GM23338 (cell line): ENCODE data around the gene TFDP1. TPM values are rescaled to one million over a fixed set of nuclear protein-coding genes. Genes with fewer than 3 reads are reported as not detected.
"Not testable (repeated sequence)": the region's sequence is repeated elsewhere in the genome, so short reads cannot be mapped to it uniquely, and the experiment has no call there.

Experiments
- ATAC-seq: fragments of 200-7000 bp; cut with Tn5 transposase; 3 replicates; pipeline ENCODE4 v1.9.1; 2020
- DNase-seq: peaks from one replicate; pipeline ENCODE4 v3.0.0-alpha.2; 2015; ENCODE audit warnings: low spot score
- H2AFZ ChIP-seq: fragments of 200-600 bp; sonication (generic); 2 replicates; pipeline ENCODE4 v1.8.0; 2016; ENCODE audit warnings: antibody characterized with exemption, mild to moderate bottlenecking, moderate library complexity
- H3F3A ChIP-seq: fragments of 200-600 bp; sonication (generic); replicated peaks from 2 replicates; pipeline ENCODE4 v1.8.0; 2017; ENCODE audit warnings: antibody characterized with exemption, mixed run types, low read depth
- H3K27ac ChIP-seq: fragments of 200-600 bp; sonication (generic); 2 replicates; pipeline ENCODE4 v1.6.1; 2016; ENCODE audit warnings: low read depth
- H3K27me3 ChIP-seq: fragments of 200-600 bp; sonication (generic); 2 replicates; pipeline ENCODE4 v1.8.0; 2016; ENCODE audit warnings: mild to moderate bottlenecking, mixed run types, moderate library complexity; ENCODE audit not compliant: insufficient read depth
- H3K36me3 ChIP-seq: fragments of 200-600 bp; sonication (generic); 2 replicates; pipeline ENCODE4 v1.8.0; 2016; ENCODE audit warnings: mild to moderate bottlenecking; ENCODE audit not compliant: insufficient read depth
- H3K4me1 ChIP-seq: fragments of 200-600 bp; sonication (generic); 2 replicates; pipeline ENCODE4 v1.8.0; 2016; ENCODE audit warnings: mild to moderate bottlenecking, moderate library complexity; ENCODE audit not compliant: insufficient read depth
- H3K4me2 ChIP-seq: fragments of 200-600 bp; sonication (generic); 2 replicates; pipeline ENCODE4 v1.7.1; 2017; ENCODE audit warnings: mixed run types
- H3K4me3 ChIP-seq: fragments of 200-600 bp; sonication (generic); 2 replicates; pipeline ENCODE4 v1.6.1; 2016; ENCODE audit warnings: mixed run types
- H3K79me2 ChIP-seq: fragments of 200-600 bp; sonication (generic); replicated peaks from 2 replicates; pipeline ENCODE4 v1.8.0; 2017; ENCODE audit warnings: mild to moderate bottlenecking; ENCODE audit not compliant: insufficient read depth
- H3K9me2 ChIP-seq: fragments of 200-600 bp; sonication (generic); 2 replicates; pipeline ENCODE4 v1.8.0; 2017; ENCODE audit not compliant: insufficient read depth
- H4K20me1 ChIP-seq: fragments of 200-600 bp; sonication (generic); replicated peaks from 2 replicates; pipeline ENCODE4 v1.8.0; 2017; ENCODE audit warnings: mild to moderate bottlenecking; ENCODE audit not compliant: insufficient read depth
- H3K27ac Mint-ChIP-seq: 2 replicates; pipeline ENCODE4 v1.8.0; 2020; ENCODE audit warnings: inconsistent platforms, mild to moderate bottlenecking, moderate library complexity, mixed read lengths
- H3K27me3 Mint-ChIP-seq: 3 replicates; pipeline ENCODE4 v1.8.0; 2022; ENCODE audit warnings: low read depth, mild to moderate bottlenecking, moderate library complexity, mixed read lengths, inconsistent platforms; ENCODE audit not compliant: insufficient read depth, poor library complexity
- H3K36me3 Mint-ChIP-seq: 3 replicates; pipeline ENCODE4 v1.8.0; 2021; ENCODE audit warnings: low read depth, mild to moderate bottlenecking, inconsistent platforms, moderate library complexity, mixed read lengths
- H3K4me1 Mint-ChIP-seq: 3 replicates; pipeline ENCODE4 v1.8.0; 2020; ENCODE audit warnings: mild to moderate bottlenecking, inconsistent platforms, mixed read lengths
- H3K4me3 Mint-ChIP-seq: 3 replicates; pipeline ENCODE4 v1.8.0; 2021; ENCODE audit warnings: moderate library complexity, mild to moderate bottlenecking, inconsistent platforms, mixed read lengths
- H3K9me3 Mint-ChIP-seq: 3 replicates; pipeline ENCODE4 v1.8.0; 2020; ENCODE audit warnings: moderate library complexity, mild to moderate bottlenecking, inconsistent platforms, mixed read lengths
- CREB1 ChIP-seq: fragments of 250-450 bp; sonication (Bioruptor Pico); IDR thresholded peaks from 2 replicates; pipeline ENCODE4 v1.5.0; 2020; ENCODE audit warnings: low read depth, mild to moderate bottlenecking, moderate library complexity
- EZH2 ChIP-seq: fragments of 200-600 bp; sonication (generic); IDR thresholded peaks from one replicate; pipeline ENCODE4 v1.8.0; 2017; ENCODE audit warnings: antibody characterized with exemption, mild to moderate bottlenecking, low read depth; ENCODE audit not compliant: unreplicated experiment
- EZH2phosphoT487 ChIP-seq: fragments of 200-600 bp; sonication (generic); IDR thresholded peaks from one replicate; pipeline ENCODE4 v1.8.1; 2018; ENCODE audit warnings: antibody characterized with exemption; ENCODE audit not compliant: unreplicated experiment
- JUNB ChIP-seq: IDR thresholded peaks from one replicate; pipeline ENCODE4 v1.6.1; 2016; ENCODE audit warnings: antibody characterized with exemption; ENCODE audit not compliant: unreplicated experiment
- NANOG ChIP-seq: IDR thresholded peaks from 2 replicates; pipeline ENCODE4 v1.6.1; 2016; ENCODE audit warnings: antibody characterized with exemption, borderline replicate concordance
- POLR2AphosphoS5 ChIP-seq: IDR thresholded peaks from 2 replicates; pipeline ENCODE4 v1.6.1; 2016; ENCODE audit warnings: antibody characterized with exemption, low read depth
- STAT1 ChIP-seq: IDR thresholded peaks from one replicate; pipeline ENCODE4 v1.6.1; 2016; ENCODE audit warnings: antibody characterized with exemption; ENCODE audit not compliant: unreplicated experiment
- ZNF114 ChIP-seq: fragments of 250-450 bp; sonication (Bioruptor Pico); IDR thresholded peaks from 2 replicates; pipeline ENCODE4 v1.5.0; 2020; ENCODE audit warnings: mild to moderate bottlenecking, moderate library complexity
- ZNF331 ChIP-seq: fragments of 250-450 bp; sonication (Bioruptor Pico); IDR thresholded peaks from 2 replicates; pipeline ENCODE4 v1.5.0; 2020; ENCODE audit warnings: low read depth, mild to moderate bottlenecking, moderate library complexity
- polyA plus RNA-seq: library from polyadenylated mRNA; unstranded; fragments of >200 nt; fragmentation: Nextera tagmentation; extraction: Ambion mirVana; gene quantifications from 2 replicates; pipeline ENCODE4 v1.2.1, GENCODE V29; 2016
- total RNA-seq: library from RNA; depleted of rRNA; stranded (reverse); fragments of >200 nt; shearing (Covaris generic); gene quantifications from 2 replicates; pipeline ENCODE4 v1.2.3, GENCODE V29; 2014
- TF ChIP-seq, protein P1 (sequence below): IDR thresholded peaks from one replicate; pipeline ENCODE4 v1.6.1; 2018; ENCODE audit warnings: antibody characterized with exemption; ENCODE audit not compliant: unreplicated experiment
- TF ChIP-seq, protein P2 (sequence below): fragments of 250-450 bp; sonication (Bioruptor Pico); IDR thresholded peaks from 2 replicates; pipeline ENCODE4 v1.5.0; 2020; ENCODE audit warnings: mild to moderate bottlenecking, moderate library complexity
- TF ChIP-seq, protein P3 (sequence below): IDR thresholded peaks from 2 replicates; pipeline ENCODE4 v1.6.1; 2016; ENCODE audit warnings: antibody characterized with exemption

TFDP1 gene
- total and polyA plus RNA-seq, 2 experiments from 2014 or later, result 42.9 to 80.0 TPM

DNA sequence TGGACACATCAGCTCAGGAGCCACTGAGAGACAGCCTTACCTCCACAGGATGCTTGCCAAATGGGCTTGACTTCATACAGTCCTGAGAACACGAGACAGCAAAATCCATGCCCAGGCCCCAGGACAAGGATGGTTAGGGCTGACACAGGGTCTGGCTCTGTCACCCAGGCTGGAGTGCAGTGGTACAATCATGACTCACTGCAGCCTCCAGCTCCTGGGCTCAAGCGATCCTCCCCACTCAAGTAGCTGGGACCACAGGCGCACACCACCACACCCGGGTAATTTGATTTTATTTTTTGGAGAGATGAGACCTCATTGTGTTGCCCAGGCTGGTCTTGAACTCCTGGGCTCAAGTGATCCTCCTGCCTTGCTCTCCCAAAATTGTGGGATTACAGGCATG is 21.0 kb upstream of the TFDP1 start:
- not testable (repeated sequence) for H3K9me3 Mint-ChIP-seq, H3K79me2 ChIP-seq, H3K4me2 ChIP-seq, H3K27ac ChIP-seq, DNase-seq, H3K36me3 Mint-ChIP-seq, ATAC-seq, H3K36me3 ChIP-seq, H3K4me1 ChIP-seq, H3K4me3 ChIP-seq, H3K9me2 ChIP-seq, H3K4me1 Mint-ChIP-seq, H3K27ac Mint-ChIP-seq, H3K27me3 ChIP-seq, H4K20me1 ChIP-seq, H3K4me3 Mint-ChIP-seq, H3F3A ChIP-seq, H2AFZ ChIP-seq, H3K27me3 Mint-ChIP-seq

DNA sequence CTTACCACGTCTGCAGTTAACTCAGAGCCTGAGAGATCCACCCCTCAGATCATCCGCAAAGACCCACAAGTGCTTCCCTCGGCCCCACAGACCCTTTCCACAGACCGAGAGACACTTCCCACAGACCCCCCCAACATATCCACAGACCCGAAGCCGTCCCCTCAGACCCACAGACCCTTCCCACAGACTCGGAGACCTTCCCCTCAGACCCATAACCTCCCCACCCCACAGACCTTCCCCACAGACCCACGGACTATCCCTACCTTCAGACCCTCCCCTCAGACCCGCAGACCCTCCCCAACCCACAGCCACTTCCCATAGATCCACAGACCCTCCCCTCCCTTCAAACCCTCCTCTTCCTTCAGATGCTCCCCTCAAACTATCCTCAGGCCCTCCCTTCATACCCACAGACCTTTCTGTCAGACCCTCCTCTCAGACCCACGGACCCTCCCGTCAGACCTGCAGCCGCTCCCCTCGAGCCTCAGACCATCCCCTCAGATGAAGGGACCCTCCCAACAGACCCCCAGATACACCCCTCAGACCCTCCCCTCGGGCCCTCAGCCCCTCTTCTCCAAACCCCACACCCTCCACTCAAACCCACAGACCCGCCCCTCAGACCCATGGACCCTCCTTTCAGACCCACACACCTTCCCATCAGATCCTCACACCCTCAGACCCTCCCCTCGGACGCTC is 20.1 kb upstream of the TFDP1 start:
- no peak for DNase-seq
- TF ChIP-seq CREB1 (no peak), STAT1 (no peak), EZH2phosphoT487 (no peak), ZNF331 (CRISPR knock-in tag) (no peak), EZH2 (no peak), ZNF114 (no peak), NANOG (no peak), JUNB (no peak), POLR2AphosphoS5 (no peak)
- TF ChIP-seq, protein P1, sequence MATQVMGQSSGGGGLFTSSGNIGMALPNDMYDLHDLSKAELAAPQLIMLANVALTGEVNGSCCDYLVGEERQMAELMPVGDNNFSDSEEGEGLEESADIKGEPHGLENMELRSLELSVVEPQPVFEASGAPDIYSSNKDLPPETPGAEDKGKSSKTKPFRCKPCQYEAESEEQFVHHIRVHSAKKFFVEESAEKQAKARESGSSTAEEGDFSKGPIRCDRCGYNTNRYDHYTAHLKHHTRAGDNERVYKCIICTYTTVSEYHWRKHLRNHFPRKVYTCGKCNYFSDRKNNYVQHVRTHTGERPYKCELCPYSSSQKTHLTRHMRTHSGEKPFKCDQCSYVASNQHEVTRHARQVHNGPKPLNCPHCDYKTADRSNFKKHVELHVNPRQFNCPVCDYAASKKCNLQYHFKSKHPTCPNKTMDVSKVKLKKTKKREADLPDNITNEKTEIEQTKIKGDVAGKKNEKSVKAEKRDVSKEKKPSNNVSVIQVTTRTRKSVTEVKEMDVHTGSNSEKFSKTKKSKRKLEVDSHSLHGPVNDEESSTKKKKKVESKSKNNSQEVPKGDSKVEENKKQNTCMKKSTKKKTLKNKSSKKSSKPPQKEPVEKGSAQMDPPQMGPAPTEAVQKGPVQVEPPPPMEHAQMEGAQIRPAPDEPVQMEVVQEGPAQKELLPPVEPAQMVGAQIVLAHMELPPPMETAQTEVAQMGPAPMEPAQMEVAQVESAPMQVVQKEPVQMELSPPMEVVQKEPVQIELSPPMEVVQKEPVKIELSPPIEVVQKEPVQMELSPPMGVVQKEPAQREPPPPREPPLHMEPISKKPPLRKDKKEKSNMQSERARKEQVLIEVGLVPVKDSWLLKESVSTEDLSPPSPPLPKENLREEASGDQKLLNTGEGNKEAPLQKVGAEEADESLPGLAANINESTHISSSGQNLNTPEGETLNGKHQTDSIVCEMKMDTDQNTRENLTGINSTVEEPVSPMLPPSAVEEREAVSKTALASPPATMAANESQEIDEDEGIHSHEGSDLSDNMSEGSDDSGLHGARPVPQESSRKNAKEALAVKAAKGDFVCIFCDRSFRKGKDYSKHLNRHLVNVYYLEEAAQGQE, result no peak
- TF ChIP-seq, protein P2, sequence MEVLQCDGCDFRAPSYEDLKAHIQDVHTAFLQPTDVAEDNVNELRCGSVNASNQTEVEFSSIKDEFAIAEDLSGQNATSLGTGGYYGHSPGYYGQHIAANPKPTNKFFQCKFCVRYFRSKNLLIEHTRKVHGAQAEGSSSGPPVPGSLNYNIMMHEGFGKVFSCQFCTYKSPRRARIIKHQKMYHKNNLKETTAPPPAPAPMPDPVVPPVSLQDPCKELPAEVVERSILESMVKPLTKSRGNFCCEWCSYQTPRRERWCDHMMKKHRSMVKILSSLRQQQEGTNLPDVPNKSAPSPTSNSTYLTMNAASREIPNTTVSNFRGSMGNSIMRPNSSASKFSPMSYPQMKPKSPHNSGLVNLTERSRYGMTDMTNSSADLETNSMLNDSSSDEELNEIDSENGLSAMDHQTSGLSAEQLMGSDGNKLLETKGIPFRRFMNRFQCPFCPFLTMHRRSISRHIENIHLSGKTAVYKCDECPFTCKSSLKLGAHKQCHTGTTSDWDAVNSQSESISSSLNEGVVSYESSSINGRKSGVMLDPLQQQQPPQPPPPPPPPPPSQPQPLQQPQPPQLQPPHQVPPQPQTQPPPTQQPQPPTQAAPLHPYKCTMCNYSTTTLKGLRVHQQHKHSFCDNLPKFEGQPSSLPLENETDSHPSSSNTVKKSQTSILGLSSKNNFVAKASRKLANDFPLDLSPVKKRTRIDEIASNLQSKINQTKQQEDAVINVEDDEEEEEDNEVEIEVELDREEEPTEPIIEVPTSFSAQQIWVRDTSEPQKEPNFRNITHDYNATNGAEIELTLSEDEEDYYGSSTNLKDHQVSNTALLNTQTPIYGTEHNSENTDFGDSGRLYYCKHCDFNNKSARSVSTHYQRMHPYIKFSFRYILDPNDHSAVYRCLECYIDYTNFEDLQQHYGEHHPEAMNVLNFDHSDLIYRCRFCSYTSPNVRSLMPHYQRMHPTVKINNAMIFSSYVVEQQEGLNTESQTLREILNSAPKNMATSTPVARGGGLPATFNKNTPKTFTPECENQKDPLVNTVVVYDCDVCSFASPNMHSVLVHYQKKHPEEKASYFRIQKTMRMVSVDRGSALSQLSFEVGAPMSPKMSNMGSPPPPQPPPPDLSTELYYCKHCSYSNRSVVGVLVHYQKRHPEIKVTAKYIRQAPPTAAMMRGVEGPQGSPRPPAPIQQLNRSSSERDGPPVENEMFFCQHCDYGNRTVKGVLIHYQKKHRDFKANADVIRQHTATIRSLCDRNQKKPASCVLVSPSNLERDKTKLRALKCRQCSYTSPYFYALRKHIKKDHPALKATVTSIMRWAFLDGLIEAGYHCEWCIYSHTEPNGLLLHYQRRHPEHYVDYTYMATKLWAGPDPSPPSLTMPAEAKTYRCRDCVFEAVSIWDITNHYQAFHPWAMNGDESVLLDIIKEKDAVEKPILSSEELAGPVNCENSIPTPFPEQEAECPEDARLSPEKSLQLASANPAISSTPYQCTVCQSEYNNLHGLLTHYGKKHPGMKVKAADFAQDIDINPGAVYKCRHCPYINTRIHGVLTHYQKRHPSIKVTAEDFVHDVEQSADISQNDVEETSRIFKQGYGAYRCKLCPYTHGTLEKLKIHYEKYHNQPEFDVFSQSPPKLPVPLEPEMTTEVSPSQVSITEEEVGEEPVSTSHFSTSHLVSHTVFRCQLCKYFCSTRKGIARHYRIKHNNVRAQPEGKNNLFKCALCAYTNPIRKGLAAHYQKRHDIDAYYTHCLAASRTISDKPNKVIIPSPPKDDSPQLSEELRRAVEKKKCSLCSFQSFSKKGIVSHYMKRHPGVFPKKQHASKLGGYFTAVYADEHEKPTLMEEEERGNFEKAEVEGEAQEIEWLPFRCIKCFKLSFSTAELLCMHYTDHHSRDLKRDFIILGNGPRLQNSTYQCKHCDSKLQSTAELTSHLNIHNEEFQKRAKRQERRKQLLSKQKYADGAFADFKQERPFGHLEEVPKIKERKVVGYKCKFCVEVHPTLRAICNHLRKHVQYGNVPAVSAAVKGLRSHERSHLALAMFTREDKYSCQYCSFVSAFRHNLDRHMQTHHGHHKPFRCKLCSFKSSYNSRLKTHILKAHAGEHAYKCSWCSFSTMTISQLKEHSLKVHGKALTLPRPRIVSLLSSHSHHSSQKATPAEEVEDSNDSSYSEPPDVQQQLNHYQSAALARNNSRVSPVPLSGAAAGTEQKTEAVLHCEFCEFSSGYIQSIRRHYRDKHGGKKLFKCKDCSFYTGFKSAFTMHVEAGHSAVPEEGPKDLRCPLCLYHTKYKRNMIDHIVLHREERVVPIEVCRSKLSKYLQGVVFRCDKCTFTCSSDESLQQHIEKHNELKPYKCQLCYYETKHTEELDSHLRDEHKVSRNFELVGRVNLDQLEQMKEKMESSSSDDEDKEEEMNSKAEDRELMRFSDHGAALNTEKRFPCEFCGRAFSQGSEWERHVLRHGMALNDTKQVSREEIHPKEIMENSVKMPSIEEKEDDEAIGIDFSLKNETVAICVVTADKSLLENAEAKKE (CRISPR knock-in tag), result no peak
- TF ChIP-seq, protein P3, sequence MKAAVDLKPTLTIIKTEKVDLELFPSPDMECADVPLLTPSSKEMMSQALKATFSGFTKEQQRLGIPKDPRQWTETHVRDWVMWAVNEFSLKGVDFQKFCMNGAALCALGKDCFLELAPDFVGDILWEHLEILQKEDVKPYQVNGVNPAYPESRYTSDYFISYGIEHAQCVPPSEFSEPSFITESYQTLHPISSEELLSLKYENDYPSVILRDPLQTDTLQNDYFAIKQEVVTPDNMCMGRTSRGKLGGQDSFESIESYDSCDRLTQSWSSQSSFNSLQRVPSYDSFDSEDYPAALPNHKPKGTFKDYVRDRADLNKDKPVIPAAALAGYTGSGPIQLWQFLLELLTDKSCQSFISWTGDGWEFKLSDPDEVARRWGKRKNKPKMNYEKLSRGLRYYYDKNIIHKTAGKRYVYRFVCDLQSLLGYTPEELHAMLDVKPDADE, result no peak

More for the DNA sequence above, 20.1 kb upstream of the TFDP1 start:
- no peak overlapping the region for H3K4me2 ChIP-seq
- Mint-ChIP-seq H3K27ac (no peak overlapping the region), H3K9me3 (no peaks in the 10 kb centered on the region), H3K27me3 (peaks cover 2% of the 10 kb centered on the region), H3K4me3 (no peak overlapping the region), H3K4me1 (peaks cover 8% of the 10 kb centered on the region; the same call in 2 of the 3 replicates), H3K36me3 (no peaks in the 10 kb centered on the region)
- H3K9me2 ChIP-seq, result no peaks in the 10 kb centered on the region
- no peaks in the 10 kb centered on the region for H3K79me2 ChIP-seq
- H3K4me1 ChIP-seq, result no peaks in the 10 kb centered on the region
- H3F3A ChIP-seq, result no peaks in the 10 kb centered on the region
- no peak overlapping the region for H2AFZ ChIP-seq
- no peaks in the 10 kb centered on the region for H3K27me3 ChIP-seq
- H3K36me3 ChIP-seq, result no peaks in the 10 kb centered on the region
- no peaks in the 10 kb centered on the region; the same call in 1 of the 2 replicates for H4K20me1 ChIP-seq
- H3K27ac ChIP-seq, result no peak overlapping the region
- H3K4me3 ChIP-seq, result no peak overlapping the region
- no peak for ATAC-seq
